ENCODE measurements around the gene SPSB3.
"Not testable (repeated sequence)": the region's sequence is repeated elsewhere in the genome, so short reads cannot be mapped to it uniquely, and the experiment has no call there.

Gene SPSB3

GRCh38 chr16:1734816-1735215 lies 47.6 kb downstream of the SPSB3 start:
- no peak for DNase-seq

GRCh38 chr16:1734123-1734522 lies 48.2 kb downstream of the SPSB3 start:
- DNase-seq: no peak

- DNase-seq: not testable (repeated sequence)
Measured at GRCh38 chr16:1732551-1732987, 49.8 kb downstream of the SPSB3 start.

- DNase-seq: no peak
Measured at GRCh38 chr16:1732071-1732470, 50.3 kb downstream of the SPSB3 start.

GRCh38 chr16:1731603-1732002 lies 50.8 kb downstream of the SPSB3 start:
- DNase-seq: no peak

- DNase-seq: no peak
Measured at GRCh38 chr16:1731073-1731472, 51.3 kb downstream of the SPSB3 start.

- DNase-seq: no peak
Measured at GRCh38 chr16:1729445-1729844, 52.9 kb downstream of the SPSB3 start.

- no peak for DNase-seq
Measured at GRCh38 chr16:1729026-1729425, 53.3 kb downstream of the SPSB3 start.

GRCh38 chr16:1727651-1728624 lies 54.4 kb downstream of the SPSB3 start:
- DNase-seq: no peak
